ENCODE results near the gene TRIM25.

Gene TRIM25

DNA sequence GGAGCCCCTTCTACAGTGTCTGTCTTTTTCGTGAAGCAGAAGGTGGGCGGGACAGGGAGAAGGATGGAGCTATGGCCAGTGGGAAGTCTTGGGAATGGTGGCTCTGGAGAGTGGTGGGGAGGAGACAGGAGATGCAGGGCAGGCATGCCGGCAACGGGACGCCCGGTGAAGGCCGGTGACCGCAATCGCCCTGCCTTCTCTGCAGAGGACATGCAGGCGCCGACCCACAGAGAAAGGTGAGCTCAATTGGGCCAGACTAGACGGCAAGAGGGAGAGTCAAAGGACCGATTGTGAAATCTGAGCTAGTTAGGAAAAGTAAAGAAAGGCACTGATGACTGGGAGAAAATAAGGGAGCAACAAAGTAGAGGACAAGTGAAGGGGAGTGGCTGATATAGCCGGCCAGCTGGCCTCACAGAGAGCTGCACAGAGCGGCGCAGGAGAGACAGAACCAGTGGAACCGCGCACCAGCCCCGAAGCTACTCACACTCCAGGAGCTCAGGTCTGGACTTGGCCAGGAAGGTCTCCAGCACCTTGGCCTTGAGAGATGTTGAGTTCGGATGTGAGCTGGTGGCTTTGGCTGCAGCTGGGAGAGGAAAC, 18.9 kb downstream of the TRIM25 start:
- DNase-seq: no peak

DNA sequence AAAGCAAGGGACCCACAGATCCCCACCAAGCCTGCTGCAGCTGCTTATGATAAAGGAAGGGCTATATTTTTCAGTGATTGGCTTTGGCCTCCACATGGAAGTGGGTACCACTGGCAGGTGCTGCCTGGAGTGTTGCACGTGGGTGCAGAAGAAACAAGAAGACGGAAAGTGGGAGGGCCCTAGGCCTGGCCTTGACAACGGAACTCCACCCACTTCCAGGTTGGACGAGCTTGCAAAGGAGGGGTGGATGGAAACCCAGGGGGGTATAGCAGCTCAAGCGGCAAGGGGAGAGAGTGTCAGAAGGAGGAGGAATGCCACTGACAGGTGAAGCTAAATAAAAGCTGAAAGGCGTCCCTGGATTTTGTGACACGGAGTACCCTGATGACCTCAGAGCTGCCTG, 20.3 kb downstream of the TRIM25 start:
- DNase-seq: no peak

DNA sequence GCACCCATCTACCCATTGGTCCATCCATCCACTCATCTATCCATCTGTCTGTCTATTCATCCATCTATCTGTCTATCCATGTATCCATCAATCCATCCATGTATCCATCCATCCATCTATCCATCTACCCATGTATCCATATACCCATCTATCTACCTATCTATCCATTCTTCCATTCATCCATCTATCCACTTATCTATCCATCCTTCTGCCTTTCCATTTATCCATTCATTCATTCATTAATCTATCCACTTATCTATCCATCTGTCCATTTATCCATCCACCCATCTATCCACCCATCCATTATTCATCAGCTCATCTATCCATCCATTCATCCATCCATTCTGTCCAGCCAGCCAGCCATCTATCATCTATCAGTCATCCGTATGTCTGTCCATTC, 21.5 kb downstream of the TRIM25 start:
- DNase-seq: no peak

DNA sequence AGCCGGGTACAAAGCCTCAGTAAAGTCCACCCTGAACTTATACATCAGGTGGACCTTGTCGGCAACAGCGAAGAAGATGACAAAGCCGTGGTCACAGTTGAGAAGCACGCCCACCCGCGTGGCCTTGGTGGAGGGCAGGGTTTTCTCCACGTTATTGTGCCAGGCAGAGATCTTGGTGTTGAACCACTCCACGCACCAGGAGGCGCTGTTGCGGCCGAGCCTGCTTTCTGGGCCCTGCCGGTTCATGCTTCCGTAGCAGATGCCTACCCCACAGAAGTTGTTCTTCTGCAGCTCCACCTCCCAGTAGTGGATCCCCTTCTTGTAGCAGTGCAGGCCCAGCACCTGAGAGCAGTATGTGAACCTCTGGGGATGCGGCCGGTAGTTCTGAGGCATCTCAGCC, 22.1 kb downstream of the TRIM25 start:
- no peak for DNase-seq

DNA sequence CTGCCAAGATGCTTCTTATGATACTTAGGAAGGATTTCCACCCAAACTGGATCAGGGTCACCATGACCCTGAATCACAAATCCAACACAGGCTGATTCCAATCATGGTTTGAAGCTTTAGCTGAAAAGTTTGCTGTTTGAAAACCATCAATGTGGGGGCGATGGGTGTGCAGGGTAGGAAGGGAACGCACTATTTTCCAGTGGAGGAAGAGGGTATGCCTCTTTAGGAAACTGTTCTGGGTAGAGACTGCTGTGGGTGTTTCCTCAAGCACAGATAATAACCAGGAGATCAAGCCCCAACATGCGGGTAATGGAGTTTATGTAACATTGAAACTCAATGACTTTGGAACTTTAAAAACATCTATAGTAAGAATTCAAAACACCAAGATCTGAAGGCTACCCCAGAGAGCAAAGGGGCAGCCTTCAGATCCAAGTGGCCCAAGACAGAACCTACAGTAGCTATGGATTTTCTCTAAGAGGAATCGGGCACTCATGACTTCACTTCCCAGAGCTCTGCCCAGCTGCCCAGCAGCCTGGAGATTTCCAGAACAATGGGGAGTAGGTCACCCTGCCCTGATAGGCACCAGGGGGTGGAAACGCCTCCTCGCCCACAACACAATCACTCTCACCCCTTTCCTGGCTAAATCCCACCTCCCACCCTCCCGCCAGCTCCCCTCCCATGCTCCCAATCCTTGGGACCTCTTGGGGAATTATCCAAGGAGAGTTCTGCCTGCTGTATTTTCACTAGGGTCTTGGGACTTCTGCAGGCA, 22.8 kb downstream of the TRIM25 start:
- DNase-seq: no peak

DNA sequence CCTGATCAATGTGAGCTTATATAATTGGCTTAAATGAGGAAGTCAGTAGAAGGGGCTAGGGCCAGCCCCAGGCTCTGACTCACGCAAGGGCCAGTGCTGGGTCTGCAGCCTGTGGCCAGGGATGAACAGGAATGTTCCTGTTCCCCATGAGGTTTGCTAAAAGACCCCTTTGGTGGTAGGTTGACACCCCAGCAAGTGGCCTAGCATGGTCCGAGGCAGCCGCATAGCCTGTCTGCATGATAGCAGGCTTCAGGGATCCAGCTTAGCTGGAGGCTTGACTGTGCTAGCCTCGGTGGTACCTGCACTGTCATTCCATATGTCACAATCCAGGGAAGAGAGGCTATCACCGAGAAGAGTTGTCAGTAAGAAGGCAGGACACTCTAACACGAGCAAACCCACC, 23.5 kb downstream of the TRIM25 start:
- DNase-seq: no peak

DNA sequence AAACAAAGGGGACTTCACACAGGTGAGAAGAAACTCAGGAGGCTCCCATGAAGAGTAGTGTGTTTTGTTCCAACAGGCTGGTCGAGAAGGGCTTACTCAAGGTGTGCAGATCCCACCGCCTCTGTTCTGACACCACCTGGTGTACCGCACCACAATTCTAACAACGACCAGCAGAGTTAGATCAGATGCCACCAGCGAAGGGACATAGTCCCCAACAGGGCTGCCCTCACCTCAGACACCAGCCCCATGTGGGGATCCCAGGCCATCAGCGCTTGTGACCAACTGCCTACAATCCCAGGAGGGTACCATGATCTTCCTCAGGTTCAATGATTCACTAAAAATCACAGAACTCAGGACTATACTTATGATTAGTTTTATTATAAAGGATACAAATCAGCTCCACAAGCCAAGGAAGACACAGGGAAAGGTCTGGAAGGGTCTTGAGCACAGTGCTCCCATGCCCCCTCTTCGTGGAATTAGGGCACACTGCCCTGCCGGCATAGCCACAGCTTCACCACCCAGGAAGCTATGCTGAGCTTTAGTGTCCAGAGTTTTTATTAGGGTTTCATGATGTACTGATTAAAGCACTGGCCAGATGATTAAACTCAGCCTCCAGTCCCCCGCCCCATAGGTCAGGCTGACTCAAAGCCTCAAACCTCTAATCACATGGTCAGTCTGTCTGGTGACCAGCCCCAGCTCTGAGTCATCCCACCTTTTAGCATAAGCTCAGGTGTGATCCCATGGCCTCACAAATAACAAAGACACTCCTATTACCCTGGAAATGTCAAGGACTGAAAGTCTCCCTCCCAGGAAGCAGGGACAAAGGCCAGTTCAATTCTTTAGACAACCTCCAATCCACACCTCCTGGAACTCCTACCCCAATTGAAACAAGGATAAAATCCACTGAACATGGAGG, 26.0 kb downstream of the TRIM25 start:
- DNase-seq: no peak

DNA sequence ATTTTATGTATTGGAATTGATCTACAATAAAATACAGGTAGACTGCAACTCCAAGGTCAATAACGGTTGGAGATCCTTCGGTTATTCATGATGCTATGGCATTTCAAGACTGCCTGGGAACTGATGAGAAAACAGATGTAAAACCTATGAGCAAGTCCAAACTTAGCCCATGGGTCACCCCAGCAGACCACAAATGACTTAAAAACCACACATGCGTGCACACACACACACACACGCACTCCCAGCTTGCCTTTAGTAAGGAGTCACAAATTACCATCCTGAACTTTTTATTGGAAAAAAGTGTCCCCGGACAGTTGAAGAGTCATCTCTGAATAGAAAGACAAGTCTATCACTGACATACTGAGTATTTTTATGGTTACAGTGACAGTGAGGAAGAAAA, 26.7 kb downstream of the TRIM25 start:
- no peak for DNase-seq

DNA sequence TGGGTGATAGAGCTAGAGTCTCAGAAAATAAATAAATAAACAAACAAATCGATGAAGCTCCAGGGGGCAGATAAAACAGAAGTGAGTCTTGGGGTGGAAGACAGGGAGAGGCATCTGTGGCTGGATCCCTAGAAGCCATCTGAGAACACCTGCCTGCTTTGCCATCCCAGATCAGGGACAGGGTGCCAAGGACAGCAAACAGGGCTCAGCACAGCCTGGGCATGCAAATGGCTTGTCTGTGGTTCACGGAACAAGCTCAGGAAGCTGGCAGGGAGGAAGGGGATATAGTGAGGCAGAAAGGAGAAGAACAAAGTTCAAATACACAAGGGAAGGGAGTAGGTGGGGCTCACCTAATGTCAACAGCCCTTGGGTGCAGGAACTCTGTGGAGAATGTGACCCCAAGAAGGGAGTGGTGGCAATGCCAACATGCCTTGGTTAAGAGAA, 27.5 kb downstream of the TRIM25 start:
- no peak for DNase-seq

DNA sequence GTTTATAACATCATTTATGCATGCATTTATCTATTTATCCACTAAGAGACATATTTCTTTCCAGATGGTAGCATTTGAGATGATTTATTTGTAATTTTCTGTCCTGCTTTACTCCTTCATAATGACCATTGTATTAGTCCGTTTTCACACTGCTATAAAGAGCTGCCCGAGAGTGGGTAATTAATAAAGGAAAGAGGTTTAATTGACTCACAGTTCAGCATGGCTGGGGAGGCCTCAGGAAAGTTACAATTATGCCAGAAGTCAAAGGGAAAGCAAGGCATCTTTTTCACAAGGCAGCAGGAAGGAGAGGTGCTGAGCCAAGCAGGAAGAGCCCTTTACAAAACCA, 28.6 kb downstream of the TRIM25 start:
- no peak for DNase-seq

DNA sequence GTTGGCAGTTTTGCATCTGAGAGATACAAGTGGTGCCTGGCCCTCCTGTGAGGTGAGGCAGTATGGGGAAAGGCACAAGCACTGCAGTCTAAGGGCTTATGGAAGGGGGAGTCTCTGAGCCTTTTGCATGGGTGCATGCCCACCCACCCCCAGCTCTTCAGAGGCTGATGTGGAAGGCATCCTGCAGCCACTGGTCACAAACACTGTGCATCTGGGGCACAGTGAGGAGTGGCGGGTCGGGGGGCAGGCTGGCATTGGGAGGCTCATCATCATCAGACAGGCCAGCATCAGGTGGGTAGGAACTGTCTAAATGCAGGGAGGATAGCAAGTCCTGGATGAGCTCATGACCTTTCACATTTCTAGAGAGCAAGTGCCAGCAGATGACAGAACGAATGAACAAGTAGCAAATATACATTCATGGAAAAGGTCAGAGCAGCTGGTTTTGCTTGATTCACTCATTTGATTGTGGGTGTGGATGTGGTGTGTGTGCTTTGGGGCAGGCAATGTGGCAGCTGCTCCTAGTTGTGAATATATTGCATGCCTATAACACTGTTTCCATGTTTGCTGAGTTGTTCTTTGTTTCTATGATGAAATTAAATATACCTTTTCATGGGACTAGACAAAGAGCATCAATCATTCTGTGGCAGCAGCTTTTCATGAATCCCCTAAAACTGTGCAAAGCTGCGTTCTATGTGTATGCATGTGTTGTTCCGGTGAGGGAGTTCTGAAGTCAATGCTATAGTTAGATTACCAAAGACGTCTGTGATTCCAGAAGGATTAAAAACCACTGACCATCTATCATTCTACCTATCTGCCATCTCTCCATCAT, 29.2 kb downstream of the TRIM25 start:
- no peak for DNase-seq

DNA sequence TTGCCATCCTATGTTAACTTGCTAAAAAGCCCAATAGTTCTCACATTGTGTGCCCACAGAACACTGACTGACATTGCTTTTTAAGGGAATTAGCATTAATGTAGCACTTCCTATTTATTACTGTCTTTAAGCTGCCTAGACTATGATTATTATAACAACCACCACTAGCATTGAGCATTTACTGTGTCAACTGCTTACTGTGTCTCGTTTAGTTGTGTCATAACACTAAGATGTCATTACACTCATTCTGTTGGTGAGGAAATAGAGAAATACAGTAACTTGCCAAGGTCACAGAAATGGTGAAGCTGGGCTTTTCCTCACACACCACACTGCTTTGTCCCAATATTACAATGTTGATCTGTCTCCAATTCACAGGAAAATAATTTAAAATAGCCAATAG, 30.2 kb downstream of the TRIM25 start:
- no peak for DNase-seq

DNA sequence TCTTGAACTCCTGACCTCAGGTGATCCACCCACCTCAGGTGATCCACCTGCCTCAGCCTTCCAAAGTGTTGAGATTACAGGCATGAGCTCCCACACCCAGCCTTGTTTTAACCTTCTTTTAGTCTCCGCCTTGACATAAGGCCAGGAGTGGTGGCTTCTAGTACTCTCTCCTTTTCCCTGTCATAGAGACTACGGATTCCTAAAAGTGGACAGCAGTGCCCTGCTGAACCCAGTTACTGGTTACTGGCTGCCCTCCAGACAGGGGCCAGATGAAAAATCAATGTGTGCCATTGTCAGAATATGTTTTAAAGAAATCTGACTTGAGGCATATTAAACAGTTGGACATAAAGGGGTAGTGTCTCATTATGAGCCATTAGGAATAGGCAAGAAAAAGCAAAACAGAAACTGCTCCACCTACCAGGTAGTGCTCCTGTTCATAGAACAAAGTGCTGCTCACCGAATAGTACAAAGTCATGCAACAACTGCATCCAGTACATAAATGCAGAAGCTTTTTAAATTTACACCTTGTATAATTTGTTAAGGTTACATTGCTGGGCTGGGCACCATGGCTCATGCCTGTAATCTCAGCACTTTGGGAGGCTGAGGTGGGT, 32.1 kb downstream of the TRIM25 start:
- no peak for DNase-seq

DNA sequence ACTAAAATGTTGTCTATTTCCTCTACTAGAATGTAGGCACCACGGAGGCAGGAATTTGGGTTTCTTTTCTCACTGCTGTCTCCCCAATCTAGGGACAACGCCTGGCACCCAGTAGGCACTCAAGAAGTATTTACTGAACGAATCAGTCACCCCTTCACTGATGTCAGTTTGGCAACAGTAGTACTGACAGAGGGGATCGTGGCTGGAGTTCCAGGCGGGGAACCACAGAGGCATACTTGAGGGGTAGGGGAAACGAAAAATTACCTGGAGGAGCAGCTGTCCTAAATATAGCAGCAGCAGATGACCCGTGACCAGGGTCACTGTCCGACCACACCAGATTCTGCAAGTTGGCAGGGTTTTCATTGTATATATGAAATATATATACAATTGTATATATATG, 33.3 kb downstream of the TRIM25 start:
- no peak for DNase-seq

DNA sequence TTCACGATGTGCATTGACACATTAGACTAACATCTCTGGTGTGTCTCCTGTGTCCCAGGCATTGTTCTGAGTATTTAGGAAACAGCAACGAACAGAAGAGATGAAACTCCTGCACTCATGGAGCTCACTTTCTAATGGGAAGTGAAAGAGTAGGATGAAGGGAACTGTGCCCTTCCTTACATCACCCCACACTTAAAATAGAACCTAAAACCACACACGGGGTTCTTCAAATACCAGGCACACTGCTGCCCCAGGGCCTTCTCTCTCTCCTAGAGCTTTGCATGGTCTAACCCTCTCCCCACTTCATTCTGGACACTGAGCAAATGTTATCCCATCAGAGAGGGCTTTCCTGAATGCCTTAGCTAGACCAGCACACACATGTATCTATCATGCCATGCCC, 33.7 kb downstream of the TRIM25 start:
- no peak for DNase-seq

DNA sequence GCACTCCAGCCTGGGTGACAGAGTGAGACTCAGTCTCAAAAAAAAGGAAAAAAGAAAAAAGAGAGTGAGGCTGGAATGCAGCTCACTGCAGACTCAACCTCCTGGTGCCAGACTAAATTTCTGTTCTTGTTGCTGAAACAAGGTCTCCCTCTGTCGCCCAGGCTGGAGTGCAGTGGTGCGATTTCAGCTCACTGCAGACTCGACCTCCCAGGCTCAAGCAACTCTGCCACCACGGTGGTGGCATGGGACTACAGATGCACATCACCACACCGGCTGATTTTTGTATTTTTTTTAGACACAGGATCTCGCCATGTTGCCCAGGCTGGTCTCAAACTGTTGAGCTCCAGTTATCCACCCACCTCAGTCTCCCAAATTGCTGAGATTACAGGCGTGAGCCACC, 34.6 kb downstream of the TRIM25 start:
- DNase-seq: no peak

DNA sequence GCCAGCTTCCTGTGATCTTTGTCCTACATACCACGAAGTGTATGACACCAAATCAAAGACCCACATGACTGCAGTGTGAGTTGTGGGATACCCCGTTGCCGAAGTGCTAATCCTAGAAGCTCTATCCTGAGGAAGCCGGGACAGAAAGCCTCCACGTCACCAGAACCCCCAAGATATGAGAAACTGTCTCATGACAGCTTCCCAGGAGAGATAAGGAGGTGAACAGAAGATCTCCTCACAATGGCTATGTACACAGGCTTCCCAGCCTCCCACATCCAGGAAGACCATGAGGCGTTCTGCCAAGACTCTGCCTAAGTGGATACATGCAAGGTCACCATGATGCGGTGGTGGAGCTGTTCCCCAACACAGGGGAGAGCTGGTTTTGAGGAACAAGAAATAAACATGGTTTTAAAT, 37.1 kb downstream of the TRIM25 start:
- DNase-seq: no peak

DNA sequence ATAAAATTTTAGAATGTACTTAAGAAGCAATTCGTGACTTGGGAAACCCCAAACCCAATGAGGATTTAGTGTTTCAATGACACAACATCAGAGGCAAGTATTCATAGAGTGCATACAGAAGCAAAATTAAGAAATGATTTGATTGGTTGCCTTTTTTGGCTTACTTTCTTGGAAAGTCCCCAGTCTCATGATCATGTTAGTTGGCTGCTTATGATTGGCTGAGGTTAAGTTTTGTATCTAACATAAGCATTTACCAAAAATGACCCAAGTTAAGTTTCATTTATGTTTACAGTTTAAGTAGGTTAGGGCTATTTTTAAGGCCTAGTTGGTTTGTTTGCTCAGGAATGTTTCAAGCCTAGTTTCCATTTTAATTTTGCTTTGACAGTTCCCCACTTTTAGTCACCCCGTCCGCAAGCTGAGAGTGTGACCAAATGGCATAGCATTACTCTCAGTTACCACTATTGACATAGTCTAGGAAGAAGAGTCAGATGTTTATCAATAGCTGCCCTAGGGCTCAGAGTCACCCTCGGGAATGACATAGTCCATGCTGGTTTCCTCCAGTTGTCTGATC, 43.7 kb downstream of the TRIM25 start:
- no peak for DNase-seq

DNA sequence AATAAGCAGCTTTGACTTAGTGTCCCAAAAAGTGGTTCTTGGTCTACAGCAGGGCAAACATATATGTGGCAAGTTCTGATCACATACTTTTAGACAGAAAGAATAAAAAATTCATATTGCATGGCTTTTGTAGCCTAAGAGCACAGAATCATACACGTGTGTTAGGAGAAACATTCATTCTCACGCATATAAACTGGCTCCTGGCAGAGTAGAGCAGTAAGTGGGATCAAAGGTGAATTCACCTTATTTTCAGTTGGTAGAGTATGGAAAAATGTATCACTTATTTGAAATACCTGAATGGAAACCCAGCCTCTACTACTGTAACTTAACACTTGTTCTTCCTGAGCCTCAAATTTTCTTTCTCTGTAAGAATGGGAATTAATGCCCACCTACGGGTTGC, 45.1 kb downstream of the TRIM25 start:
- DNase-seq: no peak

DNA sequence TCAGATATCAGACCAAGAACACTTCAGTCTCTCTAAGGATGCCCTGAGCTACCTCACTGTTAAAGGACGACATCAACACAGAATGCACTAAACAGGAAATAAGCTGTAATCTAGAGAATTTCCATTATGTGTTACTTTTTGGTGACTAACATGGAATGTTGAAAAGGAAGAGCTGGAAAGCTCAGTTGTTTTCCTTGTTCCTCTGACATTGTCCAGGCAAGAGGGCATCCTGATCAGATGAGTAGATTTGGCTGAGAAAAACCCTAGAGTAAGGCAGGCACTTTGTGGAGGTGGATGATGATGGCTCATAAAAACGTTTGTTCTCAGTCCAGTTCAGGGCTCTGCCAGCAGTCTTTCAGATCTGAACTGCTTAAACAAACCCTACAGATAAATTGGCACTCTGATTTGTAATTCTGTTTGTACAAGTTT, 45.9 kb downstream of the TRIM25 start:
- no peak for DNase-seq

DNA sequence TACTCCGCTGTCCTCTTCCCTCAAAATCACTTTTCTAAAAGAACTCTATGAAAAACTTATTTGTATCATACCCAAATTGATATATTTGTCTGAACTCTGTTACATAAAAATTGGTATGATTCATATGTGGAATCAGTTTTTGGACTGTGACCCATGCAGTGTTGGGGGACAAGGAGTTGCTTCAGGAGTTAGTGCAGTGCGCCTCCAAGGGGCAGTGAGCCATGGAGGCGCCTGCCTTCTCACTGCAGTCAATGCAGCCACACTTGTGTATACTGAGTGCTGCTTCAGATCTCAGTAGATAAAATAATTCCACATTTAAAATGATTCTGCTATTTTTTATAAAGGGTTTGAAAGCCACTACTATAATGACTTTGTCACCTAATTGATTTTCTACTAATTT, 47.4 kb downstream of the TRIM25 start:
- no peak for DNase-seq

DNA sequence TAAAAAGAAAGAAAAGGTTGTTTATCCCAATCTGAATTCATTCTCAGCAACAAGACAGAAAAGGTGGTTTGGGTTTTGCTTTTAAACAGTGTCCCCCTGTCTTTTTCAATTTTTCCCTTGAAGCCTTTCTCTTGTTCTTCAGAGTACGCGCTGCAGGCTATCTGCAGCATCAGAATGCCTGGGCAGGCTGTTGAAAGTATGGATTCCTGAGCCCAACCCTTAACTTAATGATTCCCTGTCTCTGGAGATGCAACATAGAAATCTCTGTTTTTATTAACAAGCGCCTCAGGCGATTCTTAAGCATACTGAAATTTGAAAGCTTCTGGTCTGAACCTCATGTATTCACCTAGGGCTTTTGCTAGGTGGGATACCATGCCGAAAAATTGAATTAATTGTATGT, 47.8 kb downstream of the TRIM25 start:
- DNase-seq: no peak

Measured in cerebellar nuclear complex (tissue), 1 donor.